Panc1 (cell line): ENCODE data around the gene DIP2C. TPM values are rescaled to one million over a fixed set of nuclear protein-coding genes. Genes with fewer than 3 reads are reported as not detected.

ENCODE experiments used
- ATAC-seq: fragments of 200-7000 bp; cut with Tn5 transposase; 2 replicates; pipeline ENCODE4 v1.9.1; 2020; ENCODE audit warnings: mild to moderate bottlenecking, moderate library complexity
- BruUV-seq: library from RNA; stranded (reverse); fragments of 400-500 nt; replicated peaks from 2 replicates; lab custom pipeline; 2021; lab: Mats Ljungman, UMichigan
- CTCF ChIA-PET: fragments of 300-600 bp; sonication (Branson Sonifier 250); formaldehyde crosslinking; loops from one replicate; lab custom pipeline; 2022; ENCODE audit warnings: antibody characterized with exemption; lab: Charles Lee
- POLR2A ChIA-PET: fragments of 300-600 bp; sonication (Branson Sonifier 250); formaldehyde crosslinking; loops from one replicate; lab custom pipeline; 2022; ENCODE audit warnings: antibody characterized with exemption; lab: Charles Lee
- DNase-seq: peaks from one replicate; pipeline ENCODE4 v3.0.0-alpha.2; 2010; ENCODE audit warnings: low read depth, low spot score
- H3K27ac ChIP-seq: 2 replicates; pipeline ENCODE4 v1.5.1; 2011; ENCODE audit warnings: mild to moderate bottlenecking, low read length, inconsistent platforms
- H3K27me3 ChIP-seq: fragments of 200-500 bp; sonication (Bioruptor generic); 2 replicates; pipeline ENCODE4 v1.6.0; 2014; ENCODE audit warnings: low read length, inconsistent platforms; ENCODE audit not compliant: control insufficient read depth, insufficient read depth
- H3K36me3 ChIP-seq: fragments of 200-500 bp; sonication (Bioruptor generic); 2 replicates; pipeline ENCODE4 v1.5.1; 2014; ENCODE audit warnings: inconsistent platforms, mild to moderate bottlenecking, low read length, moderate library complexity; ENCODE audit not compliant: control insufficient read depth, insufficient read depth
- H3K4me1 ChIP-seq: 2 replicates; pipeline ENCODE4 v1.5.1; 2011; ENCODE audit warnings: inconsistent platforms, mild to moderate bottlenecking, low read length, moderate library complexity; ENCODE audit not compliant: control insufficient read depth, insufficient read depth
- H3K4me3 ChIP-seq, 2 experiments: 2 replicates each; pipeline ENCODE4 v1.5.1; 2011 to 2012; ENCODE audit warnings: low read depth in 2 of 2, low read length in 2 of 2, mild to moderate bottlenecking in 2 of 2, inconsistent platforms in 1 of 2, moderate library complexity in 1 of 2
- H3K9me3 ChIP-seq: fragments of 200-500 bp; sonication (Bioruptor generic); 2 replicates; pipeline ENCODE4 v1.5.1; 2014; ENCODE audit warnings: low read depth, mild to moderate bottlenecking, inconsistent platforms, low read length, moderate library complexity; ENCODE audit not compliant: control insufficient read depth, insufficient read depth
- CTCF ChIP-seq: fragments of 450-650 bp; IDR thresholded peaks from 2 replicates; pipeline ENCODE4 v1.5.1; 2017; ENCODE audit warnings: mild to moderate bottlenecking
- POLR2AphosphoS5 ChIP-seq: IDR thresholded peaks from 2 replicates; pipeline ENCODE4 v1.6.1; 2012; ENCODE audit warnings: mild to moderate bottlenecking, low read depth, low read length, moderate library complexity
- REST ChIP-seq, 2 experiments: IDR thresholded peaks; 2 replicates each; pipeline ENCODE4 v1.6.1; 2011 to 2012; ENCODE audit warnings: low read depth in 2 of 2, control low read depth in 1 of 2, low read length in 1 of 2, mild to moderate bottlenecking in 1 of 2, moderate library complexity in 1 of 2; ENCODE audit not compliant: insufficient read depth in 1 of 2
- SIN3A ChIP-seq: IDR thresholded peaks from 2 replicates; pipeline ENCODE4 v1.6.1; 2012; ENCODE audit warnings: low read depth, mild to moderate bottlenecking, low read length, moderate library complexity, borderline replicate concordance; ENCODE audit not compliant: insufficient read depth
- TCF7L2 ChIP-seq: IDR thresholded peaks from 2 replicates; pipeline ENCODE4 v1.6.1; 2011; ENCODE audit warnings: mild to moderate bottlenecking, low read depth, low read length, inconsistent platforms
- in situ Hi-C: cut with HindIII; loops from 2 replicates; pipeline ENCODE4 v1.10.0; 2016; ENCODE audit warnings: low sequenced_read_pairs, low pct_unique_long_range_greater_than_20kb
- intact Hi-C: fragments of 100-400 bp; cut with micrococcal nuclease; formaldehyde crosslinking; loops from one replicate; pipeline ENCODE4 v1.10.0; 2022; ENCODE audit not compliant: unreplicated experiment
- total RNA-seq: library from RNA; stranded (reverse); gene quantifications from one replicate; pipeline ENCODE4 v1.2.1, GENCODE V29; 2021; ENCODE audit not compliant: unreplicated experiment

Gene DIP2C
- total RNA-seq, 1 experiment from 2014 or later: 13.2 TPM

GRCh38 chr10:516764-517163, 172.7 kb downstream of the DIP2C start:
- POLR2A ChIA-PET: no interaction called here
- DNase-seq (no peak), ATAC-seq (no peak)
- BruUV-seq: no TSS peak
- H3K4me3 ChIP-seq: no peak overlapping the region
- H3K9me3 ChIP-seq: no peaks in the 10 kb centered on the region
- H3K27ac ChIP-seq: no peak overlapping the region
- H3K36me3 ChIP-seq: no peaks in the 10 kb centered on the region
- no peaks in the 10 kb centered on the region for H3K27me3 ChIP-seq
- TF ChIP-seq CTCF: no peak
- TF ChIP-seq TCF7L2: no peak
- no peak for TF ChIP-seq SIN3A
- no peak for TF ChIP-seq POLR2AphosphoS5
- no peak for TF ChIP-seq REST (IDR thresholded peaks at IDR 0.05; ENCODE audit: insufficient read depth in 1 of 2, low read depth in 2 of 2, low read length in 1 of 2)
- in situ Hi-C loops (no loop called here), intact Hi-C loops (loop anchor here (10.0 kb wide), 1 partner anchor 148 kb away; no protein-coding TSS in a partner anchor)
- H3K4me1 ChIP-seq: peaks cover 7% of the 10 kb centered on the region; the same call in 1 of the 2 replicates
- CTCF ChIA-PET: no interaction called here

DNA sequence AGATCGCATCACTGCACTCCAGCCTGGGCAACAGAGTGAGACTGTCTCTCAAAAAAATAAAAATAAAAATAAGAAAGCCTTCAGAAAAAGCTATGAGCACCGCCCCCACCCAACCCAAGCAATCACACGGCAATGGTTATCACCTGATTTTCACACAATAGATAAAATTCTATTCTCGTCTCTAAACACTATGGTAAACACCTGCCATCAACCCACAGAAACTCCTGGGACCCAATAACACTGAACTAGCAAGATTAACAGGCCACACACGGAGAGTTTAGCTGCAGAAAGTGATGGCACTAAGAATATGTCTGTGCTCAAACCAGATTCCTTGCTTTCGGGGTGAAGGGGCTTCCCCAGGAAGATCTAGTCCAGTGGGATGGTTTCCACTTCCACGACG, 173.8 kb downstream of the DIP2C start:
- intact Hi-C loops: loop anchor here (10.0 kb wide), 1 partner anchor 149 kb away; no protein-coding TSS in a partner anchor
- Histone ChIP-seq H3K4me3 (no peak overlapping the region), H3K4me1 (peaks cover 14% of the 10 kb centered on the region), H3K27ac (no peak overlapping the region), H3K36me3 (no peaks in the 10 kb centered on the region), H3K27me3 (no peaks in the 10 kb centered on the region), H3K9me3 (no peaks in the 10 kb centered on the region)
- TF ChIP-seq POLR2AphosphoS5: no peak
- no peak for TF ChIP-seq SIN3A
- no peak for TF ChIP-seq CTCF
- no peak for TF ChIP-seq REST (IDR thresholded peaks at IDR 0.05; ENCODE audit: insufficient read depth in 1 of 2, low read depth in 2 of 2, low read length in 1 of 2)
- TF ChIP-seq TCF7L2: no peak
- ChIA-PET CTCF (no interaction called here), POLR2A (no interaction called here)
- in situ Hi-C loops: no loop called here
- DNase-seq (no peak), ATAC-seq (no peak)
- BruUV-seq: no TSS peak
